AG09309 (cell line): ENCODE results near the gene NKX1-1.

Experiments
- DNase-seq: peaks from one replicate; pipeline ENCODE4 v3.0.0-alpha.2; 2010; ENCODE audit warnings: low read depth
- H3K4me3 ChIP-seq: 2 replicates; pipeline ENCODE4 v1.5.1; 2011; ENCODE audit warnings: mild to moderate bottlenecking, low read depth, low read length, moderate library complexity; ENCODE audit not compliant: control insufficient read depth
- TF ChIP-seq, protein P1 (sequence below): IDR thresholded peaks from 2 replicates; pipeline ENCODE4 v1.5.1; 2011; ENCODE audit warnings: mild to moderate bottlenecking, low read depth, low read length, inconsistent platforms; ENCODE audit not compliant: insufficient read depth, control insufficient read depth; ENCODE audit errors: missing control alignments

The NKX1-1 gene

DNA sequence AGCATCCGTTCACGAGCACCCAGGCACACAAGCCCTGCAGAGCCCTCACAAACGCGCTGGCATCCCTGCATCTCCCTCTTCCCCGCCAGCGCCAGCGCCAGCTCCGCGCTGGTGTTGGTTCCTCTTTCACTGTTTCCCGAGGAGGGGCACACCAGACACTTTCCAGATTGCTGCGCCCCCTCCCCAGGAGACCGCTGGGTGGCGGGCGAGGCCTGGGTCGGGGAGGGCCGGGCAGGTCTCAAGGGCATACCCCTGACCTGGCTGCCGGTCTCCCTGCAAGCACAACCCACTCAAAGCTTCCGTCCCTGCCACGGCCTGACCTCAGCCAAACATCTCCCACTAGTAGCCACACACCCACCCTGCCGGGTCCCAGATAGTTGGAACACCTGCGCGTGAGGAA, 2.2 kb upstream of the NKX1-1 start:
- TF ChIP-seq, protein P1, sequence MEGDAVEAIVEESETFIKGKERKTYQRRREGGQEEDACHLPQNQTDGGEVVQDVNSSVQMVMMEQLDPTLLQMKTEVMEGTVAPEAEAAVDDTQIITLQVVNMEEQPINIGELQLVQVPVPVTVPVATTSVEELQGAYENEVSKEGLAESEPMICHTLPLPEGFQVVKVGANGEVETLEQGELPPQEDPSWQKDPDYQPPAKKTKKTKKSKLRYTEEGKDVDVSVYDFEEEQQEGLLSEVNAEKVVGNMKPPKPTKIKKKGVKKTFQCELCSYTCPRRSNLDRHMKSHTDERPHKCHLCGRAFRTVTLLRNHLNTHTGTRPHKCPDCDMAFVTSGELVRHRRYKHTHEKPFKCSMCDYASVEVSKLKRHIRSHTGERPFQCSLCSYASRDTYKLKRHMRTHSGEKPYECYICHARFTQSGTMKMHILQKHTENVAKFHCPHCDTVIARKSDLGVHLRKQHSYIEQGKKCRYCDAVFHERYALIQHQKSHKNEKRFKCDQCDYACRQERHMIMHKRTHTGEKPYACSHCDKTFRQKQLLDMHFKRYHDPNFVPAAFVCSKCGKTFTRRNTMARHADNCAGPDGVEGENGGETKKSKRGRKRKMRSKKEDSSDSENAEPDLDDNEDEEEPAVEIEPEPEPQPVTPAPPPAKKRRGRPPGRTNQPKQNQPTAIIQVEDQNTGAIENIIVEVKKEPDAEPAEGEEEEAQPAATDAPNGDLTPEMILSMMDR: no peak
- H3K4me3 ChIP-seq: no peak overlapping the region
- DNase-seq: no peak

DNA sequence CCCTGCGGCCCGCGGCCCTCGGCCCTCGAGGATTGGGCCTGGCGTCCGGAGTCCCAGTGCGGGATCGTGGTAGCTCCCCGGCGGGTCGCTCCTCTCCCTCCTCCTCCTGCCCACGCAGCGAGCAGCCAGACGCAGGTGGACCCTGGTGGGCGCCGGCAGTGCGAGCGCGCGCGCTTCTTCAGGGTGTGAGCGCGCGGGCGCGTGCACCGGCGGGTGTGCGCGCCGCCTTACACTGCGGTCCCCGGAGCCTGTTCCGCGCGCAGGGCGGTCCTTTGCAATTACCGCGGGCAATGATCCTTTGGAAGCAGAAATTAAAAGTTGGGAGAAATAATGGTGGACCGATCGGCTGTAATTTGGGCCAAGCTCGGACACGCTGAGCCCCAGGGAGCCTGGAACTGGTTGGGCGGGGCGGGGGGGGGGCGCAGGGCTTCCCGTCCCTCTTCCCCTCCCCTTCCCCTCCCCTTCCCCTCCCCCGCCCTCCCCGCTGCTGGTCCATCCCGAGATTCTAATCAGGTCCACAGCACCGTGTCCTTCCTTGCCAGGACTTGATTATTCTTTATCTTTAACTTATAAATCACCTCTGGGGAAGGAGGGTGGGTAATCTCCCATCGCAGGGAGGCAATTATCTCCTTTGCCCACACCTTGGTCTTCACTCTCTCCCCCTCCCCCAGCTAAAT, 1.6 kb upstream of the NKX1-1 start:
- no peak overlapping the region for H3K4me3 ChIP-seq
- no peak for DNase-seq
- TF ChIP-seq, protein P1: no peak

DNA sequence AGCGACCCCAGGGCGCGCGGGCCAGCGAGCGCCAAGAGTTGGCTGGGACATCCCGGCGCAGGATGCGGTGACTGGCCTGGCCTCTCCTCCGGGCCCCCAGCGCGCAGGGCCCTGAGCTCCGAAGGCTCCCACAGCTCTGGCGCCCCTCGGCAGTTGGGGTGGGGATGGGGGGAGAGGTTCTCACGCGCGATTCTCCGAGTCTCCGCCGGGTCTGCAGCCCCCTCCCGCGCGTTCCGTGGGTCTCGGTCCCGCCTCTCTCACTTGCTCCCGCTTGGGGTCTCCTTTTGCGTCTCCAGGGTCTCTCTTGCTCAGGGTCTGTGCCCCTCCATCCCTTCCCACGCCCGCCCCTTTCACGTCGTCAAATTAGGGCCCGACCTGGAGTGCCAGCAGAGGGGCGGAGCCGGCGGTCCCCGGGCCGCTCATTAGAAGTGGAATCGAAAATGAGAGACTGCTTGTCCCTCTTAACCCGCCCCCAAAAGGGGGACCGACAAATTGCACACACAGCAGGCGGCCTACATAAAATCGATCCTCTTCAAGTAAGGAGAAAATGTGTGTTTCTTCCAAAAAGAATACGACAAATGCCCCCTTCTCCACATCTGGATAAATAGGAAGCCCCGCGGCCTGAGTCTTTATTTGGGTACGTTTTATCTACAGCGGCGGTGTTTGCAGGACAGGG, 877 bp upstream of the NKX1-1 start:
- no peak for DNase-seq
- H3K4me3 ChIP-seq: no peak overlapping the region
- TF ChIP-seq, protein P1: no peak

DNA sequence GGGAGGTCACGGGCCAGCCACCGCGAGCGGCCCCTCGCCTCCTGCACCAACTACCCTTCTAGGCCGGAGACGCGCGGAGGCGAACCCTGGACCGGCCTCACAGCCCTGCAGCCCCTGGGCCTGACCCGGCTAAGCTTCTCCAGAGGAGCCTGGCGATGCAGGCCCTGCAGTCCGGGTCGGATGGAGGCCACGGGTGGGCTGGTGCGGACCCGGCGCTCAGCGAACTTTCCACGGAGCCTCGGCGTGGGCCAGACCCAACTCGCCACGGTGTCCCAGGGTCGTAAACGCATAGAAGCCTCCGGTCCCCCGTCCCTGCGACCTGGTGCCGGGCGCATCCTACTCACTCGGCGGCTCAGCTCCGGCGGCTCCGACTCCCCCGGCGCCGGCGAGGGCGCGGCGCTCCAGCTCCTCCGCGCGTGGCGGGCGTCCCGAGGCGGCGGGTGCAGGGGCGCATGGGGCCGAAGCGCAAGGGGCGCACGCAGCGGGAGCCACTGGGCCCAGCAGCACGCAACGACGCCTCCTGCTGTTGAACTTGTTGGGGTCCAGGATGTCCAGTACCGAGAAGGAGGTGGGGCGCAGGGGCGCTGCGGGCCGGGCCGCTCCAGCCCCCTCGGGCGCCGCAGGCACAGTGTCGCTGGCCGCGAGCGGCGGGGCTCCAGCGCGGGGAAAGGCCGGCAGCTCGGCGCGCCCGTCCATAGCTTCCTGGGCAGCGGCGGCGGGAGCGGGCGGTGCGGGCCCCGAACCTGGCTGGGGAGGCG, 427 bp downstream of the NKX1-1 start:
- TF ChIP-seq, protein P1: no peak
- no peak for DNase-seq
- H3K4me3 ChIP-seq: no peak overlapping the region

DNA sequence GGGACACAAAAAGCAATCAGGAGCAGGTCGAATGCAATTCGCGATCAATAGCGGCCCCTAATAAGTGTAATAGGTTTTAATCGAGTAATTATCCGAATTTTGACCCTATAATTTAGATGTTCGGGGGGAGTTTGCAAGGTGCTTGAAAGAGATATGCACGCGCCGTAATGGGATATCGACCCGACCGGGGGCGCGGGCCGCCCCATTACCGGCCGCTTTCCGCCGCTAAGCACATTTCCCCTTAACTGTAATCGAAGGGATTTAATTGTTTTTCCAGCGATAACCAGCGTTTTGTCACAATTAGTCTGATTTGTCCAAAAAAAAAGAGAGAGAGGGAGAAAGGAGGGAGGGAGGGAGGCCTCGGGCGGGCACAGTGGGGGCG, 997 bp downstream of the NKX1-1 start:
- no peak for DNase-seq
- TF ChIP-seq, protein P1: no peak
- H3K4me3 ChIP-seq: no peak overlapping the region

DNA sequence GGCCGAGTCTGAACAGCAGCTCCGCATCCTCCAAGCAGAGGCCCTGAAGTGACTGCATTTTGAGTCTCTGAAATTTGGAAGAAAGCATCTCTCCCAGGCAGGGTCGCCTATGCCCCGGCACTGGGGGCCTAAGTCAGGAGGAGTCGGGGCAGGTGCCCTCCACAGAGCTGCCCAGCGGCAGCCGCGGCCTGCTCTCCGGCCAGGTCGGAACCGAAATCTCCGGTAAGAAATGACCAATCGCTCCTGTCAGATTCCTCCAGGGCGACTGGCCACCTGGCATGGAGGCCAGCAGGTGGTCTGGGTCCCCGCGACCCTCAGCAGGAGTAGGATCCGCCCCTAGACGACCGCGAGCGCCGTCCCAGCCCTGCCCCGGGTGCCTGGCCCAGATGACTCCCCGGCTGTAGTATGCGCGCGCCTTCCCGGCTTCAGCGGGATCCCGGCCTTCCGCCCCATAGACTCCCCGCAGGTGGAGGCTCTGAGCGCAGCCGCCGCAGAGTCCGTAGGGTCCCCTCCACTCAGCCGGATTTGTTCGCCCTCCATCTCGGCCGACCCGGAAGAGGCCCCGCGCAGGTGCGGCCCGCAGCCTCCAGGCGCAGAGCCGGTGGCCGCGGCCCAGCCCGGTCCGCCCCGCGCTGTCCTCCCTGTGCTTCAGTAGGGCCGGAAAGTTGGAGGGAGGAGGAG, 1.5 kb downstream of the NKX1-1 start:
- DNase-seq: no peak
- TF ChIP-seq, protein P1: no peak
- no peak overlapping the region for H3K4me3 ChIP-seq
